Nephron progenitor cell (in vitro differentiated cells): Measurements from ENCODE around the gene CELF4.

Source experiments
- DNase-seq: peaks from one replicate; pipeline ENCODE4 v3.0.0; 2021
- H3K27ac Mint-ChIP-seq: 2 replicates; pipeline ENCODE4 v1.8.0; 2021; ENCODE audit warnings: mild to moderate bottlenecking, moderate library complexity, mixed read lengths
- H3K27me3 Mint-ChIP-seq: 2 replicates; pipeline ENCODE4 v1.8.0; 2021; ENCODE audit warnings: mild to moderate bottlenecking, low read depth, mixed read lengths; ENCODE audit not compliant: poor library complexity
- H3K36me3 Mint-ChIP-seq: 2 replicates; pipeline ENCODE4 v1.8.0; 2021; ENCODE audit warnings: low read depth, mixed read lengths
- H3K4me1 Mint-ChIP-seq: 2 replicates; pipeline ENCODE4 v1.8.0; 2021; ENCODE audit warnings: mixed read lengths
- H3K4me3 Mint-ChIP-seq: 2 replicates; pipeline ENCODE4 v1.8.0; 2021; ENCODE audit warnings: mild to moderate bottlenecking, moderate library complexity, mixed read lengths
- H3K9me3 Mint-ChIP-seq: 2 replicates; pipeline ENCODE4 v1.8.0; 2021; ENCODE audit warnings: mild to moderate bottlenecking, moderate library complexity, mixed read lengths
- TF ChIP-seq, protein P1 (sequence below): fragments of 200-600 bp; sonication (generic); IDR thresholded peaks from 2 replicates; pipeline ENCODE4 v1.5.0; 2021; ENCODE audit warnings: antibody characterized with exemption

CELF4 gene

DNA sequence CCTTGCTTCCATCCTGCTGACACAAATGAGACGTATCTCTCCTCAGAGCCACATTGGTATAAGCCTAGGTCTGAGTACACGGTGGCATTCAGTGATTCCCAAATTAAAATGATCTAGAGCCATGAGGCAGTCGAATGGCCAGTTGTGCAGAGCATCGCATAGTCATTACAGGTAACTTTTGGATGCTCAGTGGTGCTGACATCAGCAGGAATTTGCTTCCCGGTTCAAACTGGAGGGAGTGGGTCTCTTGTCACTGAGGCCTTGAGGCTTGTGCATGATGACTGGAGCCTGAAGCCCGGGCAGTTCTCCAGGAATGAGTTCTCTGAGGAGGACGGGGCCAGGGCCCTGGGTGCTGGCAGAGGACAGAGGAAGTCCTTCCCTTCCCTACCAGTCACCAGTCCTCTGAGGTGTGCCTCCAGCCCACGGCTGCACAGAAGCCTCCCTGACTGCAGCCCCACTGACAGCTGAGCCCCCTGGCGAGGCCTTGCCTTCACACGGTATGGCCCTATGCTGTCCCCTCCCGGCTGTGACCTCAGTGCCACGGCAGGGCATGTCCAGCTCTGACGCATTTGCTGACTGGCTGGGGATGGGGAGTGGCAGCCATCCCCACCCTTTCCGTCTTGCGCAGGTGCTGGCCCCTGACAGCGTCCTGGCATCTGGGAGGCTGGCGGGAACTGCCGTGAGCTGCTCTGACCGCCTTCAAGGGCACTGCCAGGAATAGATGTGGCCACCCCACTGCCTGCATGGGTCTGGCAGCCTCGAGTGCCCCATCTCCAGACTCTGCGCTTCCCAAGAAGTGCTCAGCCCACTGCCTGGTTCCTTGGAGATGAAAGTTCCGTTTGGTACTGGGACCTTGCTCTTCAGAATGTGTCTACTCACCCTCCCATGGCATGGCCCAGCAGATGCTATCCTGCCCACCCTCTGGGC lies 117.4 kb downstream of the CELF4 start:
- H3K4me3 Mint-ChIP-seq, result no peak overlapping the region
- H3K36me3 Mint-ChIP-seq, result no peaks in the 10 kb centered on the region
- peak overlapping the region; percentile 42 for H3K27ac Mint-ChIP-seq
- TF ChIP-seq, protein P1, sequence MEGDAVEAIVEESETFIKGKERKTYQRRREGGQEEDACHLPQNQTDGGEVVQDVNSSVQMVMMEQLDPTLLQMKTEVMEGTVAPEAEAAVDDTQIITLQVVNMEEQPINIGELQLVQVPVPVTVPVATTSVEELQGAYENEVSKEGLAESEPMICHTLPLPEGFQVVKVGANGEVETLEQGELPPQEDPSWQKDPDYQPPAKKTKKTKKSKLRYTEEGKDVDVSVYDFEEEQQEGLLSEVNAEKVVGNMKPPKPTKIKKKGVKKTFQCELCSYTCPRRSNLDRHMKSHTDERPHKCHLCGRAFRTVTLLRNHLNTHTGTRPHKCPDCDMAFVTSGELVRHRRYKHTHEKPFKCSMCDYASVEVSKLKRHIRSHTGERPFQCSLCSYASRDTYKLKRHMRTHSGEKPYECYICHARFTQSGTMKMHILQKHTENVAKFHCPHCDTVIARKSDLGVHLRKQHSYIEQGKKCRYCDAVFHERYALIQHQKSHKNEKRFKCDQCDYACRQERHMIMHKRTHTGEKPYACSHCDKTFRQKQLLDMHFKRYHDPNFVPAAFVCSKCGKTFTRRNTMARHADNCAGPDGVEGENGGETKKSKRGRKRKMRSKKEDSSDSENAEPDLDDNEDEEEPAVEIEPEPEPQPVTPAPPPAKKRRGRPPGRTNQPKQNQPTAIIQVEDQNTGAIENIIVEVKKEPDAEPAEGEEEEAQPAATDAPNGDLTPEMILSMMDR, result no peak
- no peak for DNase-seq
- no peaks in the 10 kb centered on the region for H3K9me3 Mint-ChIP-seq
- H3K4me1 Mint-ChIP-seq, result peaks cover 91% of the 10 kb centered on the region
- peaks cover 5% of the 10 kb centered on the region for H3K27me3 Mint-ChIP-seq

DNA sequence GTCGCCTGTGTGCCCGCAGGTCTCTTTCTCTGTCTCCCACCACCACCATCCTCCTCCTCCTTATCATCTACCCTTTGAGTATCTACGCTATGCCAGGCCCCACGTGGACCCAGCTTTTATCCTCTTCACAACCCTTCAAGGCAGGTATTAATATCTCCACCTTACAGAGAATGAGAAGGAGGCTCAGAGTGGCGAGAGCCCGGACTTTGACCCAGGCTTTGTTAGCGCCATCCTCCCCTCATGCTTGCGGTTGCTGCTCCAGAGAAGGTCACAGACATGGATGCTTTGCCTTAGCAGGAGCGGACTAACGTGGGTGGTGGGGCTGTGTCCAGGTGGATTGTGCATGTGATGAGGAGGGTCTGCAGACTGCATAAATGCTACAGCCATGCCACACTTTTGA lies 119.8 kb downstream of the CELF4 start:
- Mint-ChIP-seq H3K36me3 (no peaks in the 10 kb centered on the region), H3K4me1 (peaks cover 90% of the 10 kb centered on the region), H3K4me3 (no peak overlapping the region), H3K9me3 (no peaks in the 10 kb centered on the region), H3K27ac (no peak overlapping the region), H3K27me3 (peaks cover 3% of the 10 kb centered on the region)
- DNase-seq, result no peak
- TF ChIP-seq, protein P1, result no peak

DNA sequence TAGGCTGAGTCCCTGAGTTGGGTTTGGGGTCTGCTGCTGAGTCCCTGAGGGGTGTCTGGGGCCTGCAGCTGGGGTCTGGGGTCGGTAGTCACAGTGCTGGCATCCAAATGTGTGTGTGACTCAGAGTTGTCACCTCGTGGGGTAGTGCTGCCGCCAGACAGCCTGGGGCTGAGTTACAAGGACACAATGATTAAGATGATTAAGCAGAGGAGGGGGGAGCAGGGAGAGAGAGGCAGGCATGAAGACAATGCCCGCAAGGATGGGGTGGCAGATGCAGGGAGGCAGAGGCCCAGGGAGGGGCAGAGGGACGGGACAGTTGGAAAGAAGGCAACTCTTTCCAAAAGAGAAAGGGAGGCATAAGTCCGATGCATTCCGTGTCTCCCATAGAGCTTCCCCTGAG lies 120.2 kb downstream of the CELF4 start:
- TF ChIP-seq, protein P1, result no peak
- H3K4me1 Mint-ChIP-seq, result peaks cover 90% of the 10 kb centered on the region
- DNase-seq, result no peak
- H3K9me3 Mint-ChIP-seq, result no peaks in the 10 kb centered on the region
- H3K27me3 Mint-ChIP-seq, result peaks cover 3% of the 10 kb centered on the region
- H3K36me3 Mint-ChIP-seq, result no peaks in the 10 kb centered on the region
- no peak overlapping the region for H3K4me3 Mint-ChIP-seq
- H3K27ac Mint-ChIP-seq, result no peak overlapping the region

DNA sequence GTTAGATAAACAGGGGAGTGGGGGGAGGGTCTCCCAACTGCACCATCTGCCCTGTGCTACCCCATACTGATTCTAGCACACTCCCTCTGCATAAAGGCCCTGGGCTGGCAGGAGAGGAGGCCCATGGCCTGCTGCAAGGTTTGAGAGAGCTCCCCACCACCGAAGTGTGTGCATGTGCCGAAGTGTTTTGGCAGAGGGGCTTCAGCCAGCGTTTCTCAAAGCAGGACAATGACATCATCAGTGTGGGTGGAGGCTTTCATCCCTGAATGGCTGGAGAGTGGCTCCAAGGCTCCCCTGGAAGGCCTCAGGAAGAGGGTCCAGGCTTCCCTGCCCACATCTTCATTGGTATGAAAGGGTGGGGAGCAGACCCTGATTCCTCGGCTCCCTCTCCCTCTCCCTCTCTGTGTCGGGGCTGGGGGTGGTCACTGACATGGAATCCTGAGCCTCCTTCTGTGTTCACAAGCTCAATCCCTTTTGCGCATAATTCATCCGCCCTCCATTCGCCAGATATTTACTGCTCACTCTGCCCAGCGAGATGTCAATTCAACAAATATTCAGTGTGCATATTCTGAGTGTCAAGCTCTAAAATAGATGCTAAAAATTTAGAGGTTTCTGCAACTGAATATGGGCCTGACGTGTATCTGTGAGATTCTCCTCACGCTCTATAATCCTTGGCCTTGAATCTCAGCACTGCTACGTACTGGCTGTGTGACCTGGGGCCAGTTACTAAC lies 122.1 kb downstream of the CELF4 start:
- no peaks in the 10 kb centered on the region for H3K9me3 Mint-ChIP-seq
- TF ChIP-seq, protein P1, result no peak
- H3K27ac Mint-ChIP-seq, result no peak overlapping the region
- H3K4me1 Mint-ChIP-seq, result peaks cover 72% of the 10 kb centered on the region
- no peak for DNase-seq
- H3K36me3 Mint-ChIP-seq, result no peaks in the 10 kb centered on the region
- H3K27me3 Mint-ChIP-seq, result peaks cover 7% of the 10 kb centered on the region
- no peak overlapping the region for H3K4me3 Mint-ChIP-seq

DNA sequence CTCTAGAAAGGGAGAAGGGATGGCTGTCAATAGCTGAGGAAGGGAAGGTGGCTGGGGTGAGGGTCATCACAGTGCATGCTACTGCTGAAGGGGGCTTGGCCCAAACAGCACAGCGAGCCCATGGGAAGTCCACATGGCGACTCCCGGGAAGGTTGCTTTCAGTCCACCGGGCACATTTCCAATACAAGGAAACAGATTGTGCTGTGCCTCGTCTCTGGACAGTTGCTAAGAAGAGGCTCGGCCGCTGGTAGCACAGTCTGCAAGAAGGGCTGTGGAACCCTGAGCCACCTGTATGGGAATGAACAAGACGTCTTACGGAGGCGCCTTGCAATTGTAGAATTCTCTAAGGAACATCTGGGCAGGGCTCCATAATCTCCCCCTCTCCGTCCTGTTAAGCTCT lies 123.1 kb downstream of the CELF4 start:
- H3K4me3 Mint-ChIP-seq, result no peak overlapping the region
- H3K4me1 Mint-ChIP-seq, result peaks cover 66% of the 10 kb centered on the region
- no peaks in the 10 kb centered on the region for H3K9me3 Mint-ChIP-seq
- H3K27me3 Mint-ChIP-seq, result peaks cover 17% of the 10 kb centered on the region
- H3K27ac Mint-ChIP-seq, result no peak overlapping the region
- H3K36me3 Mint-ChIP-seq, result no peaks in the 10 kb centered on the region
- DNase-seq, result no peak
- TF ChIP-seq, protein P1, result no peak
